Left hindlimb (tissue), 1 donor: ENCODE results near the gene KCNIP3.
"Not testable (repeated sequence)": the region's sequence is repeated elsewhere in the genome, so short reads cannot be mapped to it uniquely, and the experiment has no call there.

Source experiments
- DNase-seq: peaks from one replicate; pipeline ENCODE4 v3.0.0-alpha.2; 2018

KCNIP3 gene

DNA sequence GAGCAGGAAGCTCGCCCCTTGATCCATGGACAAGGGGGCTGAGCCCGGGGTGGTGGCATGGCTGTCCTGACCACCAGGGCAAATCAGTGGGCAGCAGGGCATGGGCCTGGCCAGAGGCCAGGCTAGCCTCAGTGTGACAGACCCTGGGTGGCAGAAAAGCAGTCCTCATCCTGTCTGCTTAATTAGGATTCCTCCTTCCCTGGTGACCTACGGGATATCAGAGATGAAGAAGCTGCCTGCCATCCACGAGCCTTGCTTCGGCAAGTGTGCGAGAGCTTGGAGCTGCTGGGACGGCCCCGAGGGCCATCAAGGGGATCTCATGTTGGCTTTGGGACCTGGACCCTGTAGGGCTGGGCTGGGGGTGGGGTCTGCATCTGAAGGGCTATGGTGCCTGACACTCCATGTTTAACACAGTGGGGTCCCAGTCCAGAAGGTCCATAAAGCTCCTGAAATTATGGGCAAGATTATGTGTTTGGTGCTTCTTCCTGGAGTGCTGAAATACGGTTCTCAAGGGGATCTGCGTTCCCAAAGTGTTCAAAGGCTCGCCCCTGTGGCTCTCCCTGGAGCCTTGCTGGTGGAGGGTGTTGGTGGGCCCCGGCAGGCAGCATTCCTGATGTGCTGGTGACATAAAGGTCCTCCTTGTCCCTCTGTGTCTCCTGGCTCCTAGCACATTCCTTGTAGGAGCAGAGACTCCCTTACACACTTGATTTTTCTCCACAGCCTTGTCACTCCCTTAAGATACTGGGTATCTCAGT is 52.6 kb downstream of the KCNIP3 start:
- peak; percentile 15 for DNase-seq

DNA sequence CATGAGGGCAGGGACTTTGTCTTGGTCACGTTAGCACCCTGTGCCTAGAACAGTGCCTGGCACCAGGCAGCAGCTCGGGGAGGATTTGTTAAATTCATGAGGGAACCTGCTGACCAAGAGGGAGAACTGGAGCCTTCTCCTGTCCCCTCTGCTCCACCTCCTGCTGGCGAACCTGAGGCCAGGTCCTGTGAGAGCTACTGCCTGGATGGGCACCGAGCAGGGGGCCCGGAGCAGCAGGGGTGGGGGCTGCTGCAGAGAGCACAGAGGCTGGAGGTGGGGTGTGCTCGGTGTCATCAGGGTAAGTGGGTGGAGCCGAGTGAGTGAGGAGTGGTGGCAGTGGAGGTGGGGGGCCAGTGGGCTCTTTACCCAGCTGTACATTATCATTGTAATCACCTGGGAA is 53.2 kb downstream of the KCNIP3 start:
- DNase-seq: no peak

GRCh38 chr2:95350774-95351597 is 53.8 kb downstream of the KCNIP3 start:
- DNase-seq: peak; percentile 16

- DNase-seq: no peak
Observed at GRCh38 chr2:95351598-95351915, 54.4 kb downstream of the KCNIP3 start.

DNA sequence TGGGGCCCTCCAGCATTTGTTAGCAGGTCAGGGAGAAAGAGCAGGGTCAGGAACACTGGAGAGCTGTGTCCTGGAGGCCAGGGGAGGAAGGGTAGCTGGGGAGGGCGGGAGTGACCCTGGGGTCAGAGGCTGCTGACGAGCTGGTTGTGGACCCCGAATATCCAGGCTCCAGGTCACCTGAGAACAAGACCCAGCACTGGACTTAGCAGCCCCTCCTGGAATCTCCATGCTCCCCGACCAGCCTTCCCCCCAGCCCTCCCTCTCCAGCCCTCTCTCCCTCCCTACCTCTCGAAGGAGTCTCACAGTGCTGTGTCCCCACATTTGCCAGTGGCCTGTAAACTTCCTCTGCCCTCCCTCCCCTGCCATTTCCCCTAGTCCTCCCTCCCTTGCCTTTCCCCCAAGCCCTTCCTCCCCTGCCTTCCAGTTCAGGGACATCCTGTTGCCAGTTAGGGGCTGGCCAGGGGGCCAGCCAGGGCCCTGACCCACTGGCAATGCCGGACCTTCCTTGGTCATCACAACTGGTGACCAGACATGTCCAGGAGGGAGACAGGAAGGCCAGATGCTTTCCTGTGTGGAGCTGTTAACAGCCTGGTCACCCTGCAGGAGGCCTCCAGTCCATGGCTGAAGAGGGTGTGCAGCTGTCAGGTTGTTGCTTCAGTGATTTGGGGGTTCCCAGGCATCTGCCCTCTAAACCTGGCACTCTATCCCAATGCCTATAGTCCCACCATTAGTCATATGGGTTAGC is 55.3 kb downstream of the KCNIP3 start:
- no peak for DNase-seq

DNA sequence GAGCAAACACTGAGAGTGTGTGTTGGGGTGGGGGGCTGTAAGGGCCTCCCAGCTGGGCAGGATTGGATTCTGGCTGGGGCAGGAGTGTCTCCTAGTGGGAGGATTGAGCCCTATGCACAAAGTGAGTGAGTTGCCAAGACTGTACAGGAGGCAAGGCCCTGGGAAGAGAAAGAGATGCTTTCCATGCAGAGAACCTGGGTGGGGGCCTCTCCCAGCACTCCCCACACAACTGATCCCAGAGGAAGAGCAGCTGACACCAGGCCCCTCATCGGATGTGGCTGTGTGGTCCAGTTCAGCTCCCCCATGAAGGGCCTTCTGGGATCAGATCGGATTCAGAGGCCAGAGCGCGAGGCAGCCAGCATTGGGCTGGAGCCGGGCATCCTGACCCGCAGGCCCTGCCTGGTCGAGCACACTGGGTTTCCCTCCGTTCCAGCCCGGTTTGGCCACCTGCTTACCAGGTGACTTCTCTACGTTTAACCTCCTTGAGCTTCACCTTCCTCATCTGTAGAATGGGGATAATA is 56.0 kb downstream of the KCNIP3 start:
- no peak for DNase-seq

DNA sequence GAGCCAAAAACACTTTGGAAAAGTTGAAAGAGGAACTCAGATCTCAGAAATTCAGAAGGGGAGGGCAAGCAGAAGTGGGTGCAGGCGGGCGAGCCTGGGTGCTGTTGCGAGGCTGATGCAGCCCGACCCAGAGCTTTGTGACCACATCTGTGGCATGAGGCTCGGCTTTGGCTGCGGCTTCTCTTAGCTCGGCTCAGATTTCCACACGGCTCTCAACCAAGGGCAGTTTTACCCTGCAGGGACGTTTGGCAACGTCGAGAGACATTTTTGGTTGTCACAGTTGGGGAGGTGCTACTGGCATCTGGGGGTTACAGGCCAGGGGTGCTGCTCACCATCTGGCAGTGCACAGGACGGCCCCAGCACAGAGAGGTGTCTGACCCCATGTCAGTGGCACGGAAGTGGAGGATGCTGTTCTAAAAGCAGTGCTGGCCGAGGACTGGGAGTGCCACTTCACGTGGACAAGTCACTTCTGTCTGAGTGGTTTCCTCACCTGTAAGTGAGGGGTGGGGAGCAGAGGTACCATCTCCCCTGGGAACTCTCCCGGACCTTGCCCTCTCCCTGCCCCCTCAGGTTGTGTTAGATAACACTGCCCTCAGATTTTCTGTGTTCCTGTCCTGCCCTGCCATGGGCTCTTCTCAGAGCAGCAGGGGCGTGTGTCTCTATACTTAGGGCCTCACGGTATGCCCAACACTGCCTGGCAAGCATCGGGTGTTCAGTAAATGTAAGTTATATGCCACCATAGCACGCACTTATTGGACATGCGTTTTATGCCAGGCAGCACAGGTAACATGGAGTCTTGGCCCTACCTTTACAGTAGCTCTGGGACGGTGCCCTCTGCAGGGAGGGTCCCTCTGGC is 56.7 kb downstream of the KCNIP3 start:
- no peak for DNase-seq

DNA sequence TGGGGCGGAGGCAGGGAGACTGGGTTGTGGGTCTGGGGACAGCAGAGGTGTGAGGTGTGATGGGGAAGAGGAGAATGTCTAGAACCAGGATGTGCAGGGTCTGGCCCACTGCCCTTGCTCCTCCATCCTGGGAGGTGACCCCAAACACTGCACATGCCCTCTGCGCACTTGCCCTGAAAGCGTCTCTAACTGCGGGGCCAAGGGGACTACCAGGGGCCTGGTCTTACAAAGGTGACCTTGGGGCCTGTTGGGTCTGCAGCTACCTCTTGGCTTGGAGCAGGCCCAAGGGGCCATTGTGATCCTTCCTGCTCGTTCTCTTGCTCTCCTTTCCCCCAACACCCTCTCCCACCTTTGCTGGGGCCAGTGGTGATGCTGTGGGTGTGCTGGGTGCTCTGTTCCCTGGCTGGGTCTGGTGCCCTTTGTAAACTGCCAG is 57.3 kb downstream of the KCNIP3 start:
- no peak for DNase-seq

GRCh38 chr2:95354925-95355324 is 57.8 kb downstream of the KCNIP3 start:
- no peak for DNase-seq

DNA sequence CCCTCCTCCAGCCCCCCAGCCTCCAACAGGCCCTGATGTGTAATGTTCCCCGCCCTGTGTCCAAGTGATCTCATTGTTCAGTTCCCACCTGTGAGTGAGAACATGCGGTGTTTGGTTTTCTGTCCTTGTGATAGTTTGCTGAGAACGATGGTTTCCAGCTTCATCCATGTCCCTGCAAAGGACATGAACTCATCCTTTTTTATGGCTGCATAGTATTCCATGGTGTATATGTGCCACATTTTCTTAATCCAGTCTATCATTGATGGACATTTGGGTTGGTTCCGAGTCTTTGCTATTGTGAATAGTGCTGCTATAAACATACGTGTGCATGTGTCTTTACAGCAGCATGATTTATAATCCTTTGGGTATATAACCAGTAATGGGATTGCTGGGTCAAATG is 58.3 kb downstream of the KCNIP3 start:
- DNase-seq: not testable (repeated sequence)

DNA sequence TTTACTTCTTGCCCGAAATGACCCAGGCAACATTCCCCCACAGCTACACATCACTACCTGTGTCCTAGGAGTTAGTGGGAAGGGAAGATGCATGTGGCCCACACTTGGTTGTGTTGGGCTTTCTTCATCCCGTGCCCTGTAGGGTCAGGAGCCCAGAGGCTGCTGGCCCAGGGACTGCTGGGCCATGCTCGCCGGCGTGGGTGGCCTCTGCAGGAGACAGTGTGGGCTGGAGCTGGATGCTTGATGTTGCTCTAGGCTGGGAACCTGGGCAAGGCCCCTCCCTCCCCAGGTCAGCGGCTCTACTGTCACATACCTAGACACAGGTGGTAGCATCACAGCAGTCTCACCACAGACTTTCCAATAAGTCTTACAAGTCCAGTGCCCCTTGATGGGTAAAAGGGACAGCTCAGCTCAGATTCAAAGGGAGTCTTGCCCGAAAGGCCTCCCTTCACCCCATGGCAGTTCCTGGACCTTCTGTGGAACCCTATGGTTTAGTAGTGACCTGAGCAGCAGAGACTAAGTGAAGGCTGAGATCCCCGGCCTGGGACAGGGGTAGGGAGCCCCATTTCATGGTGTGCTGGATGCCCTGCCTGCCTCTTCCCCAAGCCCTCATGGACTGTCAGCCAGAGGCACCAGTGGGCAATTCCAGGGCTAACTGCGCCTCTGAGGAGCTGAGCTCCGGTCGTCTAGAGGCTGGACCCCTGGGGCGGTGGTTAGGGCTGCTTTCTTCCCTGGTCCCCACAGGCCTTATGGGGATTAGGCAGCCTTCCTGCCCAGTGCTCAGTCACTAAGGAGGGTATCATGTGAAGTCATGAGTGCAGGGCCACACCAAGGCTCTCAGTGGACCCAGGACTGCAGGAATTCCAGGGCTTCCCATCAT is 59.9 kb downstream of the KCNIP3 start:
- DNase-seq: no peak

GRCh38 chr2:95357717-95358280 is 60.7 kb downstream of the KCNIP3 start:
- DNase-seq: no peak

GRCh38 chr2:95359031-95359430 is 61.9 kb downstream of the KCNIP3 start:
- no peak for DNase-seq

- no peak for DNase-seq
Observed at GRCh38 chr2:95359501-95359930, 62.4 kb downstream of the KCNIP3 start.

DNA sequence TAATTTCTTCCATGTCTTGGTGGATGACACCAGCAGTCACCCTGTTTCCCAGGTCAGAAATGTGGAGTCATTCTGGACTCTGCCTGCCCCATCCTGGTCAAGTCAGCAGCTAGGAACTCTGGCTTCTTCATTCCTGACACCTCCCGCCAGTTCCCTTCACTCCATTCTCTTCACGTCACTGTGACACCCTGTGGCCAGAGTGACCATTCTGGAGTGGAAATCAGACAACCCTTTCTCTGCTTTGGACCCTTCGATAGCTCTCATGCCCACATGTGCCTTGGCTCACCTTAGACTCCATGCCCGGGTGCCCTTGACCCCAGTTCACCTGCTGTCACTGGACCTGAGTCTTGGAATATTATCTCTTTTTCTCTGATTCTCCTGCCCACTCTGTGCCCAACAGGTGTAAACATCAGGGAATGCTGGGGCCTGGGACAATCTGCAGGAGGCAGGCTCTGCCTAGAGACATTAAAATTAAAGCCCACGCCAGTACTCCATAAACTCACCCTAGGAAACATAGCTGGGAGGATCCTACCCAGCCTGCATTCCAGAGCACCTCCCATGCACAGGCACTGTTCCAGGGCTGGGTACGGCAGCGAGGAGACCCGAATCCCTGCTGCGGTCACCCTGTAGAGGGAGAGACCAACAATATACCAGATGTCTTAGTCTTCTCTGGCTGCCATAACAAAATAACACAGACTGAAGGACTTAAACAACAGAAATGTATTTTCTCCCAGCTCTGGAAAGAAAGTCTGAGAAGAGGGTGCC is 64.3 kb downstream of the KCNIP3 start:
- DNase-seq: no peak

- DNase-seq: no peak
Observed at GRCh38 chr2:95362486-95362885, 65.3 kb downstream of the KCNIP3 start.

DNA sequence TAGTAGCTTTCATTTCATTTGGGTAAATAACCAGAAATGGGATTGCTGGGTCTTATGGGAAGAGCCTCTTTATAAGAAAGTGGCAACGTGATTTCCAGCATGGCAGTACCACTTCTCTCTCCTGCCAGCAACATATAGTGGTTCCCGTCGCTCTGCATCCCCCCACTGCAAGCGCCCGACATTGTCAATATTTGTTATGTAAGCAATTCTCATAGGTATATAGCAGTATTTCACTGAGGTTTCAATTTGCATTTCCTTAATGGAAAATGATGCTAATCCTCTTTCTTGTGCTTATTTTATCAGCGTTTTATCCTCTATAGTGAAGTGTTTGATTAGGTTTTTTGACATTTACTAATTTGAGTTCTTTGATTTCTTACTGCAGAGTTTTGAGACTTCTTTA is 69.4 kb downstream of the KCNIP3 start:
- DNase-seq: no peak

- DNase-seq: no peak
Observed at GRCh38 chr2:95372216-95372829, 75.2 kb downstream of the KCNIP3 start.

DNA sequence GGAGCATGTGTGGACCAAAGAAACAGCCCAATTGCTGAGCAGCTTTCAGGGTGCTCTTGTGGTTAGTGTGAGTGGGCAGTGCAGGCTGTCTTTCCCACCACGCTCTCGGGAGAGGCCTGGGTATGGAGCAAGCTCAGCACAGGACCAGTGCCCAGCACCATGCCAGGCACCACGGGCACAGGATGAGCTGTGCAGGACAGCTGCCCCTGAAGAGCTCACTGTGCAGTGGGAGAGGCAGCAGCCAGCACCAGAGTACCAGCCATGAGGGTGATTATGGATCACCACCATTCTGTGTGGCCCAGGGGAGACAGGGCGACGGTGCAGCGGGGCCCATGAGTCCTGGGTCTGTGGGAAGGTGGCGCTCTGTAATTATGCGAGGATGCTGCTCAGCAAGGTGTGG is 75.7 kb downstream of the KCNIP3 start:
- no peak for DNase-seq

GRCh38 chr2:95374029-95374428 is 76.9 kb downstream of the KCNIP3 start:
- DNase-seq: no peak
